SK-N-SH treated with all-trans-retinoic acid at 6 μM for 48 hours (cell line): Measurements from ENCODE around the gene LIMK2.

Experiments used
- BACH2 ChIP-seq: fragments of 250-450 bp; sonication (Bioruptor Pico); IDR thresholded peaks from 2 replicates; pipeline ENCODE4 v1.9.0; 2021; ENCODE audit warnings: mild to moderate bottlenecking, borderline replicate concordance
- CSDC2 ChIP-seq: fragments of 250-450 bp; sonication (Bioruptor Pico); IDR thresholded peaks from 2 replicates; pipeline ENCODE4 v1.5.0; 2020; ENCODE audit warnings: mild to moderate bottlenecking, moderate library complexity
- ESRRG ChIP-seq: fragments of 250-450 bp; sonication (Bioruptor Pico); IDR thresholded peaks from 2 replicates; pipeline ENCODE4 v1.6.1; 2021; ENCODE audit warnings: mild to moderate bottlenecking
- ISL1 ChIP-seq: fragments of 250-450 bp; sonication (Bioruptor Pico); IDR thresholded peaks from 2 replicates; pipeline ENCODE4 v2.1.2; 2022; ENCODE audit warnings: mild to moderate bottlenecking, moderate library complexity
- RARB ChIP-seq: fragments of 250-450 bp; sonication (Bioruptor Pico); IDR thresholded peaks from 2 replicates; pipeline ENCODE4 v1.8.0; 2021; ENCODE audit warnings: mild to moderate bottlenecking, moderate library complexity
- TCF4 ChIP-seq: fragments of 250-450 bp; sonication (Bioruptor Pico); IDR thresholded peaks from 2 replicates; pipeline ENCODE4 v1.8.0; 2021; ENCODE audit warnings: mild to moderate bottlenecking, moderate library complexity, borderline replicate concordance
- TOX ChIP-seq: fragments of 250-450 bp; sonication (Bioruptor Pico); IDR thresholded peaks from 2 replicates; pipeline ENCODE4 v1.8.0; 2021; ENCODE audit warnings: mild to moderate bottlenecking, moderate library complexity, borderline replicate concordance
- ZFP3 ChIP-seq: fragments of 250-450 bp; sonication (Bioruptor Pico); IDR thresholded peaks from 2 replicates; pipeline ENCODE4 v1.5.0; 2020; ENCODE audit warnings: mild to moderate bottlenecking, moderate library complexity
- ZNF8 ChIP-seq: fragments of 450-650 bp; formaldehyde crosslinking; IDR thresholded peaks from 2 replicates; pipeline ENCODE4 v1.5.0; 2020; ENCODE audit warnings: mild to moderate bottlenecking, moderate library complexity
- TF ChIP-seq, protein P1 (sequence below): fragments of 250-450 bp; sonication (Bioruptor Pico); IDR thresholded peaks from 2 replicates; pipeline ENCODE4 v1.5.0; 2020; ENCODE audit warnings: mild to moderate bottlenecking, moderate library complexity
- TF ChIP-seq, protein P2 (sequence below): fragments of 250-450 bp; sonication (Bioruptor Pico); IDR thresholded peaks from 2 replicates; pipeline ENCODE4 v1.5.1; 2020; ENCODE audit warnings: low read depth, mild to moderate bottlenecking, moderate library complexity
- TF ChIP-seq, protein P3 (sequence below): fragments of 250-450 bp; sonication (Bioruptor Pico); IDR thresholded peaks from 2 replicates; pipeline ENCODE4 v1.8.0; 2020; ENCODE audit warnings: mild to moderate bottlenecking, moderate library complexity, borderline replicate concordance

DNA sequence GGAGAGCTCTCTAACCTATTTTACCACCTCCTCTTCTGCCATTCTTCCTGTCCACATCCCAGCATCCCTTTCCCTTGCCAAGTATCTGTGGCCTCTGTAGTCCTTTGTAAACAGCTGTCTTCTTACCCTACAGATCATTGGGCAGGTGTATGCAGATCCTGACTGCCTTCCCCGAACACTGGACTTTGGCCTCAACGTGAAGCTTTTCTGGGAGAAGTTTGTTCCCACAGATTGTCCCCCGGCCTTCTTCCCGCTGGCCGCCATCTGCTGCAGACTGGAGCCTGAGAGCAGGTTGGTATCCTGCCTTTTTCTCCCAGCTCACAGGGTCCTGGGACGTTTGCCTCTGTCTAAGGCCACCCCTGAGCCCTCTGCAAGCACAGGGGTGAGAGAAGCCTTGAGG, 62.9 kb downstream of the LIMK2 start:
- no peak for TF ChIP-seq RARB (CRISPR knock-in tag)
- TF ChIP-seq, protein P1, sequence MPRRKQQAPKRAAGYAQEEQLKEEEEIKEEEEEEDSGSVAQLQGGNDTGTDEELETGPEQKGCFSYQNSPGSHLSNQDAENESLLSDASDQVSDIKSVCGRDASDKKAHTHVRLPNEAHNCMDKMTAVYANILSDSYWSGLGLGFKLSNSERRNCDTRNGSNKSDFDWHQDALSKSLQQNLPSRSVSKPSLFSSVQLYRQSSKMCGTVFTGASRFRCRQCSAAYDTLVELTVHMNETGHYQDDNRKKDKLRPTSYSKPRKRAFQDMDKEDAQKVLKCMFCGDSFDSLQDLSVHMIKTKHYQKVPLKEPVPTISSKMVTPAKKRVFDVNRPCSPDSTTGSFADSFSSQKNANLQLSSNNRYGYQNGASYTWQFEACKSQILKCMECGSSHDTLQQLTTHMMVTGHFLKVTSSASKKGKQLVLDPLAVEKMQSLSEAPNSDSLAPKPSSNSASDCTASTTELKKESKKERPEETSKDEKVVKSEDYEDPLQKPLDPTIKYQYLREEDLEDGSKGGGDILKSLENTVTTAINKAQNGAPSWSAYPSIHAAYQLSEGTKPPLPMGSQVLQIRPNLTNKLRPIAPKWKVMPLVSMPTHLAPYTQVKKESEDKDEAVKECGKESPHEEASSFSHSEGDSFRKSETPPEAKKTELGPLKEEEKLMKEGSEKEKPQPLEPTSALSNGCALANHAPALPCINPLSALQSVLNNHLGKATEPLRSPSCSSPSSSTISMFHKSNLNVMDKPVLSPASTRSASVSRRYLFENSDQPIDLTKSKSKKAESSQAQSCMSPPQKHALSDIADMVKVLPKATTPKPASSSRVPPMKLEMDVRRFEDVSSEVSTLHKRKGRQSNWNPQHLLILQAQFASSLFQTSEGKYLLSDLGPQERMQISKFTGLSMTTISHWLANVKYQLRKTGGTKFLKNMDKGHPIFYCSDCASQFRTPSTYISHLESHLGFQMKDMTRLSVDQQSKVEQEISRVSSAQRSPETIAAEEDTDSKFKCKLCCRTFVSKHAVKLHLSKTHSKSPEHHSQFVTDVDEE (CRISPR knock-in tag), result no peak
- TF ChIP-seq, protein P2, sequence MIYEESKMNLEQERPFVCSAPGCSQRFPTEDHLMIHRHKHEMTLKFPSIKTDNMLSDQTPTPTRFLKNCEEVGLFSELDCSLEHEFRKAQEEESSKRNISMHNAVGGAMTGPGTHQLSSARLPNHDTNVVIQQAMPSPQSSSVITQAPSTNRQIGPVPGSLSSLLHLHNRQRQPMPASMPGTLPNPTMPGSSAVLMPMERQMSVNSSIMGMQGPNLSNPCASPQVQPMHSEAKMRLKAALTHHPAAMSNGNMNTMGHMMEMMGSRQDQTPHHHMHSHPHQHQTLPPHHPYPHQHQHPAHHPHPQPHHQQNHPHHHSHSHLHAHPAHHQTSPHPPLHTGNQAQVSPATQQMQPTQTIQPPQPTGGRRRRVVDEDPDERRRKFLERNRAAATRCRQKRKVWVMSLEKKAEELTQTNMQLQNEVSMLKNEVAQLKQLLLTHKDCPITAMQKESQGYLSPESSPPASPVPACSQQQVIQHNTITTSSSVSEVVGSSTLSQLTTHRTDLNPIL (CRISPR knock-in tag), result no peak
- TF ChIP-seq, protein P3, sequence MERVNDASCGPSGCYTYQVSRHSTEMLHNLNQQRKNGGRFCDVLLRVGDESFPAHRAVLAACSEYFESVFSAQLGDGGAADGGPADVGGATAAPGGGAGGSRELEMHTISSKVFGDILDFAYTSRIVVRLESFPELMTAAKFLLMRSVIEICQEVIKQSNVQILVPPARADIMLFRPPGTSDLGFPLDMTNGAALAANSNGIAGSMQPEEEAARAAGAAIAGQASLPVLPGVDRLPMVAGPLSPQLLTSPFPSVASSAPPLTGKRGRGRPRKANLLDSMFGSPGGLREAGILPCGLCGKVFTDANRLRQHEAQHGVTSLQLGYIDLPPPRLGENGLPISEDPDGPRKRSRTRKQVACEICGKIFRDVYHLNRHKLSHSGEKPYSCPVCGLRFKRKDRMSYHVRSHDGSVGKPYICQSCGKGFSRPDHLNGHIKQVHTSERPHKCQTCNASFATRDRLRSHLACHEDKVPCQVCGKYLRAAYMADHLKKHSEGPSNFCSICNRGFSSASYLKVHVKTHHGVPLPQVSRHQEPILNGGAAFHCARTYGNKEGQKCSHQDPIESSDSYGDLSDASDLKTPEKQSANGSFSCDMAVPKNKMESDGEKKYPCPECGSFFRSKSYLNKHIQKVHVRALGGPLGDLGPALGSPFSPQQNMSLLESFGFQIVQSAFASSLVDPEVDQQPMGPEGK (CRISPR knock-in tag), result no peak
- TF ChIP-seq ZNF8 (CRISPR knock-in tag), result no peak
- no peak for TF ChIP-seq CSDC2 (CRISPR knock-in tag)
- TF ChIP-seq ESRRG, result no peak
- TF ChIP-seq BACH2 (CRISPR knock-in tag), result no peak
- no peak for TF ChIP-seq TOX (CRISPR knock-in tag)
- TF ChIP-seq ISL1, result no peak
- TF ChIP-seq ZFP3, result no peak
- TF ChIP-seq TCF4 (CRISPR knock-in tag), result no peak
